SK-N-SH (cell line): ENCODE results near the gene GDF9.

Experiments
- EP300 ChIP-seq, 2 experiments: IDR thresholded peaks; 2 replicates each; pipeline versions ENCODE4 v1.4.0 to v1.6.1; 2012; ENCODE audit warnings: borderline replicate concordance in 1 of 2, low read depth in 1 of 2, low read length in 1 of 2
- POLR2AphosphoS5 ChIP-seq: IDR thresholded peaks from 2 replicates; pipeline ENCODE4 v1.6.1; 2012; ENCODE audit warnings: low read depth, low read length
- RAD21 ChIP-seq: IDR thresholded peaks from 2 replicates; pipeline ENCODE4 v1.6.1; 2012; ENCODE audit warnings: mild to moderate bottlenecking, low read length
- RFX5 ChIP-seq: IDR thresholded peaks from 2 replicates; pipeline ENCODE4 v1.6.1; 2012; ENCODE audit warnings: mild to moderate bottlenecking, improper control_type of control experiment, low read length
- RXRA ChIP-seq: IDR thresholded peaks from 2 replicates; pipeline ENCODE4 v1.4.0; 2012; ENCODE audit warnings: low read depth, mild to moderate bottlenecking, borderline replicate concordance
- TF ChIP-seq, protein P1 (sequence below): fragments of 200-600 bp; sonication (generic); IDR thresholded peaks from 2 replicates; pipeline ENCODE4 v1.6.1; 2017; ENCODE audit warnings: antibody characterized with exemption, mild to moderate bottlenecking, moderate library complexity
- TF ChIP-seq, protein P2 (sequence below): IDR thresholded peaks from 2 replicates; pipeline ENCODE4; 2012
- TF ChIP-seq, protein P3 (sequence below): IDR thresholded peaks from 2 replicates; pipeline ENCODE4 v1.4.0; 2012; ENCODE audit warnings: low read depth

DNA sequence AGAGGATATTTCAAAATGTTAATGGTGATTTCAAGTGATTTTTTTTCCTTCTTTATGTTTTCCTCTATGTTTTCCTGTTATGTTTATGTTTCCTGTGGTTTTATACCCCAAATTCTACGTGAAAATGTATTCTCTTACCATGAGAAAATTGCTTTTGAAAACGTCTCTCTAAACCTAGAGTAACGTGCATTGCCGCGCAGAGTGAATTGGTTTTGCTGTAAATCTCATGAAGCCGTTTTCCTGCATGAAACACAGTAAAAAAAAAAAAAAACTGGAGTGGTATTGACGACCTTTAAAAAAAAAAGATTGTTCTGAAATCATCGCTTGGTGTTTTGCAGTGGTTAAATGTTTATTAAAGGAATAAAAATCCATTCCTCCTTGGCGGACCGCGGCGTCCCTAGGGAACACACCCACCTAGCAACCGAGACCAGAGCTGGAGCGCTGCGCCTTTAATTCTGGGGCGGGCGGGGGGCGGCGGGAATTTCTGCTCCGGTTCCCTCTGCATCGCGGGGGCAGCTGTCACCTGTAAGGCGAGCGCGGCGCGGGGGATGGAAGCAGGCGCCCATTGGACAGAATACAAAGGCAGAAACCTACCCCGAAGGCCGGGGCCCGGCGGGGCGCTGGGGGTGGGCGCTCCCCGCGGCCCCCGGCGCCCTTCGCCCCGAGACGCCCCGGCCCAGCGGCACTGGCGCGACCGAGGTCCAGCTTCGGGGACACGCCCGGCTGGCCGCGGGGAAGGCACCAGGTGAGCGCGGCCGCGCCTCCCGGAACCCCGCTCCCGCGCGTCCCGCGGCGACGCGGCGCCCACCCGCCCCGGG lies 53.3 kb downstream of the GDF9 start, which contains the start of gene SOWAHA:
- TF ChIP-seq, protein P1, sequence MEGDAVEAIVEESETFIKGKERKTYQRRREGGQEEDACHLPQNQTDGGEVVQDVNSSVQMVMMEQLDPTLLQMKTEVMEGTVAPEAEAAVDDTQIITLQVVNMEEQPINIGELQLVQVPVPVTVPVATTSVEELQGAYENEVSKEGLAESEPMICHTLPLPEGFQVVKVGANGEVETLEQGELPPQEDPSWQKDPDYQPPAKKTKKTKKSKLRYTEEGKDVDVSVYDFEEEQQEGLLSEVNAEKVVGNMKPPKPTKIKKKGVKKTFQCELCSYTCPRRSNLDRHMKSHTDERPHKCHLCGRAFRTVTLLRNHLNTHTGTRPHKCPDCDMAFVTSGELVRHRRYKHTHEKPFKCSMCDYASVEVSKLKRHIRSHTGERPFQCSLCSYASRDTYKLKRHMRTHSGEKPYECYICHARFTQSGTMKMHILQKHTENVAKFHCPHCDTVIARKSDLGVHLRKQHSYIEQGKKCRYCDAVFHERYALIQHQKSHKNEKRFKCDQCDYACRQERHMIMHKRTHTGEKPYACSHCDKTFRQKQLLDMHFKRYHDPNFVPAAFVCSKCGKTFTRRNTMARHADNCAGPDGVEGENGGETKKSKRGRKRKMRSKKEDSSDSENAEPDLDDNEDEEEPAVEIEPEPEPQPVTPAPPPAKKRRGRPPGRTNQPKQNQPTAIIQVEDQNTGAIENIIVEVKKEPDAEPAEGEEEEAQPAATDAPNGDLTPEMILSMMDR = no peak
- TF ChIP-seq, protein P2, sequence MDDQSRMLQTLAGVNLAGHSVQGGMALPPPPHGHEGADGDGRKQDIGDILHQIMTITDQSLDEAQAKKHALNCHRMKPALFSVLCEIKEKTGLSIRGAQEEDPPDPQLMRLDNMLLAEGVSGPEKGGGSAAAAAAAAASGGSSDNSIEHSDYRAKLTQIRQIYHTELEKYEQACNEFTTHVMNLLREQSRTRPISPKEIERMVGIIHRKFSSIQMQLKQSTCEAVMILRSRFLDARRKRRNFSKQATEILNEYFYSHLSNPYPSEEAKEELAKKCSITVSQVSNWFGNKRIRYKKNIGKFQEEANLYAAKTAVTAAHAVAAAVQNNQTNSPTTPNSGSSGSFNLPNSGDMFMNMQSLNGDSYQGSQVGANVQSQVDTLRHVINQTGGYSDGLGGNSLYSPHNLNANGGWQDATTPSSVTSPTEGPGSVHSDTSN = no peak
- TF ChIP-seq, protein P3, sequence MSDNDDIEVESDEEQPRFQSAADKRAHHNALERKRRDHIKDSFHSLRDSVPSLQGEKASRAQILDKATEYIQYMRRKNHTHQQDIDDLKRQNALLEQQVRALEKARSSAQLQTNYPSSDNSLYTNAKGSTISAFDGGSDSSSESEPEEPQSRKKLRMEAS = no peak
- TF ChIP-seq RAD21 = no peak
- TF ChIP-seq EP300 (IDR thresholded peaks at IDR 0.05; ENCODE audit: borderline replicate concordance in 1 of 2, low read depth in 1 of 2, low read length in 1 of 2) = no peak
- TF ChIP-seq RXRA = no peak
- no peak for TF ChIP-seq POLR2AphosphoS5
- TF ChIP-seq RFX5 = no peak
